Lower lobe of right lung (tissue), 2 donors: ENCODE measurements around the gene NRP1. TPM values are rescaled to one million over a fixed set of nuclear protein-coding genes. Genes with fewer than 3 reads are reported as not detected.

Experiments
- ATAC-seq, 2 donors: fragments of 200-7000 bp; cut with Tn5 transposase; one replicate each; pipeline ENCODE4 v1.9.1; 2020 to 2022; ENCODE audit warnings: mild to moderate bottlenecking in 2 of 2, moderate library complexity in 2 of 2
- DNase-seq: peaks from one replicate; pipeline ENCODE4 v3.0.0-alpha.2; 2020
- H3K27ac ChIP-seq: fragments of 200-600 bp; one replicate; pipeline ENCODE4 v1.8.0; 2022
- H3K27me3 ChIP-seq: fragments of 200-600 bp; one replicate; pipeline ENCODE4 v1.8.0; 2022; ENCODE audit warnings: low read depth
- H3K36me3 ChIP-seq: fragments of 200-600 bp; one replicate; pipeline ENCODE4 v1.8.0; 2022; ENCODE audit warnings: mild to moderate bottlenecking
- H3K4me1 ChIP-seq: fragments of 200-600 bp; one replicate; pipeline ENCODE4 v1.8.0; 2022
- H3K4me3 ChIP-seq: fragments of 200-600 bp; one replicate; pipeline ENCODE4 v1.8.0; 2022; ENCODE audit warnings: mild to moderate bottlenecking
- H3K9me3 ChIP-seq: fragments of 200-600 bp; one replicate; pipeline ENCODE4 v1.8.0; 2022
- CTCF ChIP-seq: fragments of 200-600 bp; IDR thresholded peaks from one replicate; pipeline ENCODE4 v1.8.0; 2022; ENCODE audit warnings: antibody characterized with exemption, mild to moderate bottlenecking
- intact Hi-C: fragments of 100-400 bp; cut with DNase I; formaldehyde crosslinking; loops from one replicate; pipeline ENCODE4 v1.11.0; 2022
- total RNA-seq: library from RNA; stranded (reverse); fragmentation: NEBNext Ultra II Directional; extraction: Animal tissue kit (Norgen Biotek cat#: 25700); gene quantifications from one replicate; pipeline ENCODE4 v1.2.1, GENCODE V29; 2021
- donor health status: DM: no; HTN: yes; CAD: no; lungs with severe emphysema.

The NRP1 gene
- total RNA-seq, 1 donor from 2014 or later = 127 TPM

DNA sequence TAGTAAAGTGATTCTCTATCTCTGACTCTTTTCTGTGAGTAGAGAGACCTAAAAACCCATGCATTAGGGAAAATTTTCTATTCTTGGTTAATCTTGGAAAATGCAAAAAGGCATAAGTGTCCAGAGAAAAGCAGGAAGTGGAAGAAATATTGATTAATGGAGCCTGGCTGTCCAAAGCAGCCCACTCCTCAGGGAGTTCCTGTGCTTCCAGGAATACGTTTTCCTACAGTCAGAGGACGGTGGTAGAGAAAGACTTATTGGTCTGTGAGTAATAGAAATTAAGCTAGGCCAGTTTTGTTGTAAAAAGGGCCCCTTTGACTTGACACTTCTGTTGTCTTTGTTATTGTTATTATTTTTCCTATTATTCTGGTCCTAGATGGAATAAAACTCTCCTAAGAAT lies 157.8 kb downstream of the NRP1 start:
- no peak for TF ChIP-seq CTCF
- Histone ChIP-seq H3K36me3 (peaks cover 28% of the 10 kb centered on the region), H3K9me3 (no peaks in the 10 kb centered on the region), H3K27me3 (no peaks in the 10 kb centered on the region), H3K4me3 (no peak overlapping the region), H3K27ac (no peak overlapping the region), H3K4me1 (no peaks in the 10 kb centered on the region)
- DNase-seq (no peak), ATAC-seq (no peak)
- intact Hi-C loops = no loop called here

GRCh38 chr10:33174674-33175434 lies 159.6 kb downstream of the NRP1 start:
- intact Hi-C loops = no loop called here
- DNase-seq = no peak
- no peak for ATAC-seq
- Histone ChIP-seq H3K4me1 (no peaks in the 10 kb centered on the region), H3K27me3 (no peaks in the 10 kb centered on the region), H3K4me3 (no peak overlapping the region), H3K9me3 (no peaks in the 10 kb centered on the region), H3K36me3 (peaks cover 10% of the 10 kb centered on the region), H3K27ac (no peak overlapping the region)
- no peak for TF ChIP-seq CTCF

DNA sequence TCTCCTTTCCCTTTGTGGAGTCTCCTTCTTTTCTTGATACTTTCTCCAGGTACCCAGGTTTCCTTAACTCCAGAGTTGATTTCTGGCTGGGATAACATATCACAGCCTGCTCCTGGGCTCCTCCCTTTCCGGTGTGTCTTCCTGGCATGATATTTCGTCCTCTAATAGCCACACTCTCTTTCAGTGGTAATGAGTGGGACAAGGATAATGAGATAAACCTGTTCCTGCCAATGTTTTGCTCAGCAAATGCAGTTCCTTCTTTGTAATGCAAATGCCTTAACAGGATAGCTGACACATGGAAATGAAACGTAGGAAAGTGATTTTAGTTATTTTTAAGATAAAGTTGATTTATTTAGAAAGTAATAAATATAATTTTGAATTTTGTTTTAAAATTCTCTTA lies 168.6 kb downstream of the NRP1 start:
- no peak for TF ChIP-seq CTCF

GRCh38 chr10:33164060-33164709 lies 170.3 kb downstream of the NRP1 start:
- ATAC-seq = peak; percentile 76 to 83
- DNase-seq = no peak
- no peak overlapping the region for H3K27ac ChIP-seq
- TF ChIP-seq CTCF = no peak
- intact Hi-C loops = no loop called here
- H3K9me3 ChIP-seq = no peaks in the 10 kb centered on the region
- no peaks in the 10 kb centered on the region for H3K36me3 ChIP-seq
- no peak overlapping the region for H3K4me3 ChIP-seq
- H3K4me1 ChIP-seq = no peaks in the 10 kb centered on the region
- no peaks in the 10 kb centered on the region for H3K27me3 ChIP-seq

More for the DNA sequence above, 168.6 kb downstream of the NRP1 start:
- no peak for DNase-seq
- Histone ChIP-seq H3K4me1 (no peaks in the 10 kb centered on the region), H3K4me3 (no peak overlapping the region), H3K27me3 (no peaks in the 10 kb centered on the region), H3K9me3 (no peaks in the 10 kb centered on the region), H3K36me3 (no peaks in the 10 kb centered on the region), H3K27ac (no peak overlapping the region)
- intact Hi-C loops = no loop called here
- ATAC-seq = no peak

DNA sequence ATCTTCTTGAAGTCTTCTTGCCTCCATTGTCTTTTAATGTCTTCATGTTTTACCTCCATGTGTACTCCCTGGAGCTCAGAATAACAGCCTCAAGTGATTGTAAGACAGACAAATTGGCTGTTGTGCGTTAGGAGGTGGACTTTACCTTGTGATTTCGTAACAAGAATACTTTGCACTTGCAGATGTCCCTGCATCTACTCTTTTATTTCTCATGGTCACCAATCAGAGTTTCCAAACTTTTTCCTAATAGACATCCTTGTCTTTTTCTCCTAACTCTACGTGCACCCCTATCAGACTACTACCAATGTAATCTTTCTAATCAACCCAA lies 172.3 kb downstream of the NRP1 start:
- DNase-seq (no peak), ATAC-seq (no peak)
- TF ChIP-seq CTCF = no peak
- H3K27me3 ChIP-seq = no peaks in the 10 kb centered on the region
- no peaks in the 10 kb centered on the region for H3K9me3 ChIP-seq
- intact Hi-C loops = no loop called here
- H3K4me1 ChIP-seq = no peaks in the 10 kb centered on the region
- H3K36me3 ChIP-seq = no peaks in the 10 kb centered on the region
- H3K27ac ChIP-seq = no peak overlapping the region
- H3K4me3 ChIP-seq = no peak overlapping the region
